WI38 (cell line): ENCODE data around the gene ZNF609.

Experiments
- H3K4me3 ChIP-seq: 2 replicates; pipeline ENCODE4 v1.5.1; 2011; ENCODE audit warnings: low read depth, mild to moderate bottlenecking, control low read depth, low read length
- TF ChIP-seq, protein P1 (sequence below): IDR thresholded peaks from 2 replicates; pipeline ENCODE4 v1.5.1; 2012; ENCODE audit warnings: low read depth, mild to moderate bottlenecking, control low read depth, low read length

The ZNF609 gene

DNA sequence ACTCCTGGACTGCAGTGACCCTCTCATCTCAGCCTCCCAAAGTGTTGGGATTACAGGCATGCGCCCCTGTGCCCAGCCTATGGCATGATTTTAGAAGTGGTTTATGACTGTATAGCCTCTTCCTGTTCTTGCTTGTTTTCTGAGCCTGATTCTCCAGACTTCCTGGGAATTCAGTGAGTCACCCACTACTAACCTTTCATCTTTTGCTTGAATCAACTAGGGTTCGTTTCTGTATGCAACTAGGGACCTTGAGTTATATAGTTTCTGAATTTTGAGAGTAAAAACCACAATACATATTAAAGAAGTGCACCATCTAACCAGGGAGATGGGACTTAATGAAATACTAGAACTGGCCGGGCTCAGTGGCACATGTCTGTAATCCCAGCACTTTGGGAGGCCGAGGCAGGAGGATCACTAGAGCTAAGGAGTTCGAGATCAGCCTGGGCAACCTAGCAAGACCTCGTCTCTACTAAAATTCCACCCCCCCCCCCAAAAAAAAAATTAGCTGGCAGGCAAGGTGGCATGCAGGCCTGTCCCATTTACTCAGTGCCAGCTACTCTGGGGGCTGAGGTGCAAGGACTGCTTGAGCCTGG is 76.0 kb downstream of the ZNF609 start:
- TF ChIP-seq, protein P1, sequence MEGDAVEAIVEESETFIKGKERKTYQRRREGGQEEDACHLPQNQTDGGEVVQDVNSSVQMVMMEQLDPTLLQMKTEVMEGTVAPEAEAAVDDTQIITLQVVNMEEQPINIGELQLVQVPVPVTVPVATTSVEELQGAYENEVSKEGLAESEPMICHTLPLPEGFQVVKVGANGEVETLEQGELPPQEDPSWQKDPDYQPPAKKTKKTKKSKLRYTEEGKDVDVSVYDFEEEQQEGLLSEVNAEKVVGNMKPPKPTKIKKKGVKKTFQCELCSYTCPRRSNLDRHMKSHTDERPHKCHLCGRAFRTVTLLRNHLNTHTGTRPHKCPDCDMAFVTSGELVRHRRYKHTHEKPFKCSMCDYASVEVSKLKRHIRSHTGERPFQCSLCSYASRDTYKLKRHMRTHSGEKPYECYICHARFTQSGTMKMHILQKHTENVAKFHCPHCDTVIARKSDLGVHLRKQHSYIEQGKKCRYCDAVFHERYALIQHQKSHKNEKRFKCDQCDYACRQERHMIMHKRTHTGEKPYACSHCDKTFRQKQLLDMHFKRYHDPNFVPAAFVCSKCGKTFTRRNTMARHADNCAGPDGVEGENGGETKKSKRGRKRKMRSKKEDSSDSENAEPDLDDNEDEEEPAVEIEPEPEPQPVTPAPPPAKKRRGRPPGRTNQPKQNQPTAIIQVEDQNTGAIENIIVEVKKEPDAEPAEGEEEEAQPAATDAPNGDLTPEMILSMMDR: no peak
- H3K4me3 ChIP-seq: no peak overlapping the region

DNA sequence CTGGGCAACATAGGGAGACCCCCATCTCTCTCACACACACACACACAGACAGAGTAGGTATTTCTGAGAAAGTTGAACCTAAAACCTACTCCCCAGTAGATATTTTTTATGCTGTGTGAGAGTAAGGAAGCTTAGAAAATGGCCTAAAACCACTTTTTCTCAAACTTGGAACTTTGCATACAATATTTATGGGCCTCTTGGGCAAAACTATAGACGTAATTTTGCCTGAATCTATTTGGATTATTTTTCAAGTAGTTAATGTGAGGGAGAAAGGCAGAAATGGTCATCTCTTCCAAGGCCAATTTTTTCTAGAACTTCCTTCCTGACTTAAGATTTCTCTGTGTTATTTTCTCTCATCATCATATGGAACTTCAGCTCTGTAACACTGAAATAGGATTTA is 81.7 kb downstream of the ZNF609 start:
- TF ChIP-seq, protein P1: no peak
- H3K4me3 ChIP-seq: no peak overlapping the region

DNA sequence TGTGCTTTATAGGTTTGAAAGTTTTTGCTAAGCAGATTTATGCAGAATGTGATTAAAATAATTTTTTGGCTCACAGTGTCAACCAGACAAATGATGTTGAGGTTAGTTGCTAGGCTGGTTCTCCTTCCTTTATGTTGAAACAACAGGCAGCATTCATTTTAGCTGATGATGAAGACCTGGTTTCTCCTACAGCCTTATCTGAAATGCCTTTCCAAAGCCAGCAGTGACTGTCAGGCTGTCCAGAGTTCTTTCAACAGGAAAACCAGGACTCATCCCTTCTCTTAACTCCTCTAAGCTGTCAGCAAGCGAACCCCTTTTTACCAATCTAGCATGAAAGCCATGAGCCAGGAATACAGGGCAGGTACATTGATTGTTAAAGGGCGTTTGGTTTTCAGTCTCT is 84.1 kb downstream of the ZNF609 start:
- TF ChIP-seq, protein P1: no peak

DNA sequence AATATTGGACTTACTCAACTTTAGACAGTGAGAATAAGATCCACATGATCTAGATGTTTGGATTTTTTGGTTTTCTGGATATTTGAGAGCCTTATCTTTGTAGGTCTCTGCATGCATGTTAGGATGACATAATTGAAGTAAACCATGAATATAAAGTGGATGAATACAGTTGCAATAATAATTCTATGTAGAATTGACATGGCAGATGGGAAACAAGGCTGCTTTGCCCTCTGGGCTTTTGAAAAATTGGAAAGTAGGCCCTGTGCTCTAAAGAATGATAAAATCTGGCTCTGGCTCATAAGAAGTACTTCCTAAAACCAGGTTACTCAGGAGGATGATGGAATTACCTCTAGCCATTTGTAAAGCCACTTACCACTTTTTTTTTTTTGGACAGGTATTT is 86.9 kb downstream of the ZNF609 start:
- no peak overlapping the region for H3K4me3 ChIP-seq

More for the DNA sequence above, 84.1 kb downstream of the ZNF609 start:
- H3K4me3 ChIP-seq: no peak overlapping the region

GRCh38 chr15:64548235-64548634 is 87.9 kb downstream of the ZNF609 start:
- H3K4me3 ChIP-seq: no peak overlapping the region
- TF ChIP-seq, protein P1: no peak

More for the DNA sequence above, 86.9 kb downstream of the ZNF609 start:
- TF ChIP-seq, protein P1: no peak

- TF ChIP-seq, protein P1: no peak
- H3K4me3 ChIP-seq: no peak overlapping the region
These were observed 89.5 kb downstream of the ZNF609 start for GRCh38 chr15:64549860-64550259.

- TF ChIP-seq, protein P1: no peak
- no peak overlapping the region for H3K4me3 ChIP-seq
These were observed 92.0 kb downstream of the ZNF609 start for GRCh38 chr15:64552281-64552948.
